DMS79 treated with DMSO at 0.1 percent for 48 hours (cell line): Measurements from ENCODE around the gene UQCR10.

Source experiments
- DNase-seq: peaks from one replicate; lab custom pipeline; 2025; lab: John Stamatoyannopoulos, UW

UQCR10 gene

GRCh38 chr22:29798801-29799200 is 31.6 kb downstream of the UQCR10 start:
- DNase-seq: no peak

- DNase-seq: no peak
Measured at GRCh38 chr22:29799217-29799680, 32.1 kb downstream of the UQCR10 start.

- DNase-seq: no peak
Measured at GRCh38 chr22:29801153-29801552, 34.0 kb downstream of the UQCR10 start.

GRCh38 chr22:29801796-29802195 is 34.6 kb downstream of the UQCR10 start:
- no peak for DNase-seq

- DNase-seq: no peak
Measured at GRCh38 chr22:29803190-29803589, 36.0 kb downstream of the UQCR10 start.

GRCh38 chr22:29804985-29805384 is 37.8 kb downstream of the UQCR10 start:
- no peak for DNase-seq

GRCh38 chr22:29806196-29806595 is 39.0 kb downstream of the UQCR10 start:
- DNase-seq: no peak

- DNase-seq: no peak
Measured at GRCh38 chr22:29810216-29810615, 43.0 kb downstream of the UQCR10 start.

GRCh38 chr22:29811377-29811776 is 44.2 kb downstream of the UQCR10 start:
- DNase-seq: no peak

- no peak for DNase-seq
Measured at GRCh38 chr22:29813126-29813525, 46.0 kb downstream of the UQCR10 start.

- no peak for DNase-seq
Measured at GRCh38 chr22:29813563-29813962, 46.4 kb downstream of the UQCR10 start.

GRCh38 chr22:29814003-29814402 is 46.8 kb downstream of the UQCR10 start:
- no peak for DNase-seq

GRCh38 chr22:29815580-29815979 is 48.4 kb downstream of the UQCR10 start:
- no peak for DNase-seq

GRCh38 chr22:29816128-29816527 is 49.0 kb downstream of the UQCR10 start:
- DNase-seq: peak; percentile 12

GRCh38 chr22:29816539-29816938 is 49.4 kb downstream of the UQCR10 start:
- peak; percentile 44 for DNase-seq

- DNase-seq: no peak
Measured at GRCh38 chr22:29816980-29817379, 49.8 kb downstream of the UQCR10 start.

- peak; percentile 2 for DNase-seq
Measured at GRCh38 chr22:29817724-29818123, 50.6 kb downstream of the UQCR10 start.

GRCh38 chr22:29819501-29819900 is 52.3 kb downstream of the UQCR10 start:
- DNase-seq: no peak
